ENCODE measurements around the gene CMIP.

Gene CMIP

DNA sequence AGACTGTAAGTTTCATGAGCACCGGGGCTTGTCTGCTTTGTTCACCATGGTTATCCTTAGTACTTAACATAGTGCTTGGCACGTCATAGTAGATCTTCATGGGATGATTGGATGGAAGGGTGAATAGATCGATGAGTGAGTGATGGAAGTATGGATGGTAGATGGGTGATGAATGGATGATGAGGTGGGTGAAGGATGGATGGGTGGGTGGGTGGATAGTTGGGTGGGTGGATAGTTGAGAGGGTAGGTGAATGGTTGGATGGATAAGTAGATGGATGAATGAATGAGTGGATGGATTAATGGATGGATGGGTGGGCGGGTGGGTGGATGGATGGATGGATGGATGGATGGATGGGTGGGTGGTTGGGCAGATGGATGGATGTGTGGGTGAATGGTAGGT, 201.3 kb downstream of the CMIP start:
- DNase-seq, result no peak

- no peak for DNase-seq
These were observed 202.0 kb downstream of the CMIP start for GRCh38 chr16:81646561-81646960.

GRCh38 chr16:81647527-81647926, 202.9 kb downstream of the CMIP start:
- DNase-seq, result no peak

DNA sequence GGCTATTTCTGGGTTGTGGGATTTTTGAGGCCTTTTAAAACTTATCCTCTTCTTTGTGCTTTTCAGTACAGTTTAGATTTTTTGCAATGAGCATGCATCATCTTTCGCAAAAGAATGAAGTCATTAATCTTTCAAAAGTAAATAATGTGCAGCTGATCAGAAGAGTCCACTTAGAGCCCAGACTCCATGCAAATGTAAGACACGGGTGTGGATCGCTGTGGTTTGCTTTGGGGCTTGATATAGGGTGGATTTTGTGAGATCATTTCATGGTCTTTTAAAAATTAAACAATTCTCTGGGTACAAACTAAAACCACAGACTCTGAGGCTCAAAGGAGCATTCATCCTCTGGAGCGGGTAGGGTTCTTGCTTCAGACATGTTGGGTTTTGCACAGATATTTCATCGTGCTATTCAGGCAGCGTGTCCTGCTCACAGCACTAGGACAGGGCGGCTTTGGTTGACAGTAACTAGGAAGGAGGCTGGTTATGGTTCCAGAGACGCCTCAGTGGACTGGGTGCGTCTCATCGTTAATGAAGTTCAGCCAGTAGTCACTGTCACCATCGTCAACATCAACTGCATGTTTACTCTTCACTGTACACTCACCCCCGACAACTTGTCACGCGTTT, 205.1 kb downstream of the CMIP start:
- DNase-seq, result no peak

DNA sequence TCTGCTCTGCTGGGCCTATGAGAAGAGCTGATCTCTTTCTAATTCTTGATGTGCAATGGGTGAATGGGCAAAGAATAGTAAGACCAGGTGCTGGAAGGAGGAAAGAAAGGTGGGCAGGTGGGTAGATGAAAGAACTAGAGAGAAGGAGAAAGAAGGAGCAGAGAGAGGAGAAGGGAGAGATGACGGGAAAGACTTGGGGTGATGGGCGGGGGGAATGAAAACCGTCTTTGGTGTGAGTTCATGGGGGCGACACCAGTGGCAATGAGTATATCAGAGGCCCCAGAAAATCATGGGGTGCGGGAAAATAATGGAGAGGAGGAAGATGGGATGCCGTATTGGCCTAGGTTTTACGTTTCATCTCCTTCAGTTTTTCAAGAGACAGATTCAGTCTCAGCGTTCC, 205.7 kb downstream of the CMIP start:
- DNase-seq, result no peak

GRCh38 chr16:81650982-81651562, 206.5 kb downstream of the CMIP start:
- DNase-seq, result no peak

- no peak for DNase-seq
These were observed 207.4 kb downstream of the CMIP start for GRCh38 chr16:81651758-81652718.

GRCh38 chr16:81652798-81653505, 208.3 kb downstream of the CMIP start:
- no peak for DNase-seq

DNA sequence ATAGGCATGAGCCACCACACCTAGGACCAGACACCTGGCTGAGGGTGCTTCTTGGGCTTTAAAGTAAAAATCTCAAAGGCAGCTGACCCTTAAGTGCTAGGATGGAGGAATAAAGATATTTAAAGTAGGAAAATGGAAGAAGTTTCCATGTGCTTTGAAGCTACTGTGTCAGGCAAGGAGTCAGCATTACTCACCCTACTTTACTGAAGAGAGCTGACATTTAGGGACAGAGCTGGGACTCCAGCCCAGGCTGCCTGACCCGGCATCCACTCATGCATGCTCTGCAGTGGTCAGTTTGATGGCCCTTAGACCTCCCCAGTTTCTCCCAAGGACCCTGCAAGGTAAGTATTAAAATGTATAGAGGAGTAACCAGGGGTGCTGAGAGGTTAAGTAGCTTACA, 209.7 kb downstream of the CMIP start:
- DNase-seq, result no peak

GRCh38 chr16:81655469-81656162, 211.0 kb downstream of the CMIP start:
- no peak for DNase-seq

GRCh38 chr16:81657224-81657623, 212.6 kb downstream of the CMIP start:
- DNase-seq, result no peak

DNA sequence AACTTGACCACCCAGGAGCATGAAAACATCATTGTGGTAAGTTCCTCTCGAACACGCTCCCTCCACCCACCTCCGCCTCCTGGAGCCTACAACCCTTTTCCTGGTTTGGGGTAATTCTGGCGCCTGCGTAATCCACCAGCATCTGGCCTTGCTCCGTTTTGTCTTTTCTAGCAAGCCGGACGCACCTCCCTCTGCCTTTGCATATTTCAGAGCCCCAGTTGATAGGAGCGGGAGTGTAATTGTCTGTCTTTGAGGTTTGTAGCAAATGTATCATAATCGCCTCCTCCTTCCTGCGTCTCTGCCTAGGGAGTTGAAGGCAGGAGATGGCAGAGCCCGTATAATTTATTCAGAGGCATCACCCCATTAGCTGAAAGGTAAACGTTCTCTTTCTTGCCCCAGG, 213.2 kb downstream of the CMIP start:
- no peak for DNase-seq

DNA sequence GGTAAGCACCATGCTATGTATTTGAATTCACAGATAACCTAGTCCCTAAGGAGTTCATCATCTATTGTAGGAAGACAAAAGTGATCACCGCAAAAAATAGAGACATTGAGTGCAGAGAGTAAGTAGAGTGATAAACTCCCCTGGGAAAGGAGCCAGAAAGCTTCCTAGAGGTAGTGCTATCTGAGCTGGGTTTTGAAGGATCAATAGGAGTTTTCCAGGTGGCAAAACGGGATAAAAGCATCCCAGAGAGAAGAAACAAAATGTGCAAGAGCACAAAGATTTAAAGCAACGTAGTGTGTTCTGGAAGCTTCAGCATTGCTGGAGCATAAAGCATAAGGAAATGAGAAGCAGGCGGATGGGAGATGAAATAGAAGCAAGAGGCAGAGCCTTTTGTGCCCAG, 213.8 kb downstream of the CMIP start:
- no peak for DNase-seq

DNA sequence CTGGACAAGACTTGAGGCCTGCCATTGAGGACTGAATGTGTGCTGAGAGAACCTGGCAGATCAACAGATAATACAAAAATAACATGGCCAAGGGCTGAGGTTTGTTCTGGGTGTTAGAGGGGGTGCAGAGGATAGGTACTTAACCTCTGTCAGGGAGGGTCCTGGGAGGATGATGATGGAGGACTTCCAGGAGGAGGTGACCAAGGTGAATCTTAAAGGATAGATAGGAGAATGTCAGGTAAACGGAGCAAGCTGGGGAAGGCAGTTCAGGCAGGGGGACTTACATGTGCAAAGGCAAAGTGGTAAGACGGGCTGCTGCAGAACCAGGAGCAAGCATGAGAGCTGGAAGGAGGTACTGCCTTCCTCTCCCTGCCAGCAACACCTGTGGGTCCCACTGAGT, 214.6 kb downstream of the CMIP start:
- no peak for DNase-seq

DNA sequence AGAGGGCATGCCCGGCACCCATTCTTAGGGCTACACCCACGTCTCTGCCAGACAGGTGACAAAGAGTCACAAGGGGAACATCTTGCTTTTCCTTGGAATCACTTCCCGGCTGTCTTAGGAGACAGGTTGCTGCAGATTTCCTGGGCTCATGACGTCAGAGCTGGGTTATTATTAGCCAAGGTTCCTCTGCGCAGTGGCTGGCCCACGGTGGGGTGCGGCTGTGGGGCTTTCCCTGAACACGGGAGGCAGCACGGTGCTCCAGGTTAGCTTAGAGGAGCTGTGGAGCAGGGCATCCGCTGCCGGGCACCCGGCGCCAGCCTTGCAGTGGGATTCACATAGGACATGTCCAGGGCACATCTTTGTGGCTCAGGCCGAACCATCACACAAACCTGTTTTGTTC, 216.5 kb downstream of the CMIP start:
- no peak for DNase-seq

DNA sequence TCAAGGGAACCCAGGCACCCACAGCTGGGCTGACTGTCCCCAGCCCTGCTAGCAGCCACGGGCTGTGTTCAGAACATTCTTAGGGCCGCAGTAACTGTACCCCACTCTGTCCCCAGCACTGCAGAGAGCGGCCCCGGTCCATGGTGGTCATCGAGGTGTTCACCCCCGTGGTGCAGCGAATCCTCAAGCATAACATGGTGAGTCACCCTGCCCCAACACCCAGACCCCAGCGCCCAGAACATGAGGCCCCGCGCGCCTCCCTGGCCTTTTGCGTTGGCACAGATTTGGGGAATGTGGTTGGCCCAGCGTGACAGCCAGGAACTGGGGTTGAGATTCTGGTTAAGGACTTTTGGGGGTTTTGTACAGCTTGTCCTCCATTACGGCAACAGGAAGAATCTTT, 219.5 kb downstream of the CMIP start:
- DNase-seq, result no peak

DNA sequence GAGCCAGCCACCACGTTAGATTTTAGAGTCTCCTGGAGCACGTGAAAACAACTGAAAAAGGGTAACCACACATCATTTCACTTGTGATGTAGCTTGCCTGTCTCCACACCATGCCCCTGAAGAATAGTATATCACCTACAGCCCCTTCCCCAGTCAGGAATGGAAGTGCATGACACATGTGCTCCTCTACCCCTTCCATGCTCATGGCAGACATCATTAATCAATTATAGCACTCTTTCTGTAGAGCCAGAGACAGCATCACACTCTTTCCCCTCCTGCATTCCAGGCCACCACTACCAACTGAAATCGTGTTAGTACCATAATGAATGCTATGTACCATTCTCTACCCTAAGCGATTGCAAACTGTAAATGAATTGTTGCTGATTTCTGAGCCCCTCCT, 221.0 kb downstream of the CMIP start:
- no peak for DNase-seq

- DNase-seq, result no peak
These were observed 221.5 kb downstream of the CMIP start for GRCh38 chr16:81666113-81666512.

DNA sequence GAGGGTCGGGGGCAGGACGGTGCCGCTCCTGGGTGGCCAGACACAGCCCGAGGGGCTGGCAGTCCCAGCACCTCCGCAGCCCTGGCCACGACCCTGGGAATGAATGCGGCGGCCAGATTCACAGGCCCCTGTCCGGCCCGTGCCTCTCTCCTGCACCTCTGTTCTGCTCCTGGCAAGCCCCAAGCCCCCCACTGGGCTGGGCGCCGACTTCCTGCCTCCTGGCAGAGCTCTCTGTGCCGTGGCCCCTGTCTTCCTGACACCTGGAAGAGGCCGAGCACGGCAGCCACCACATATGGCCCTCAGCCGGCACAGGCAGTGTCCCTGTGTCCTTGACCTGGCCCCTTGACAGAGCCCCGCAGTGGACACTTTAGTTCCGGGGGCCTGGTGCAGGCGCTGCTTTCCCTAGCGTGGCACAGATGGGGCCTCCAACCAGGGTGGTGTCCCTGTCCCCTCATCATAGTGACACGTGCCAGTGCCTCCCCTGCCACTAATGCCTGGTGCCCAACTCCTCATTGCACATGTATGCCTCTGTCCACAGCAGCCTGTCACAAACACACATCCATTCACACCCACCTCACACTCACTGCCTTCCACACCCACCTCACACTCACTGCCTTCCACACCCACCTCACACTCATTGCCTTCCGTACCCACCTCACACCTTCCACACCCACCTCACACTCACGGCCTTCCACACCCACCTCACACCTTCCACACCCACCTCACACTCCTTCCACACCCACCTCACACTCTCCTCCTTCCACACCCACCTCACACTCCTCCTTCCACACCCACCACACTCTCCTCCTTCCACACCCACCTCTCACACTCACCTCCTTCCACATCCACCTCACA, 223.9 kb downstream of the CMIP start:
- DNase-seq, result no peak

- DNase-seq, result no peak
These were observed 225.1 kb downstream of the CMIP start for GRCh38 chr16:81669473-81670350.
